ENCODE data around the gene PARVG. TPM values are rescaled to one million over a fixed set of nuclear protein-coding genes. Genes with fewer than 3 reads are reported as not detected.

PARVG gene
- total and polyA plus RNA-seq, 3 experiments from 2014 or later = 56.0 to 94.4 (median 57.4) TPM

DNA sequence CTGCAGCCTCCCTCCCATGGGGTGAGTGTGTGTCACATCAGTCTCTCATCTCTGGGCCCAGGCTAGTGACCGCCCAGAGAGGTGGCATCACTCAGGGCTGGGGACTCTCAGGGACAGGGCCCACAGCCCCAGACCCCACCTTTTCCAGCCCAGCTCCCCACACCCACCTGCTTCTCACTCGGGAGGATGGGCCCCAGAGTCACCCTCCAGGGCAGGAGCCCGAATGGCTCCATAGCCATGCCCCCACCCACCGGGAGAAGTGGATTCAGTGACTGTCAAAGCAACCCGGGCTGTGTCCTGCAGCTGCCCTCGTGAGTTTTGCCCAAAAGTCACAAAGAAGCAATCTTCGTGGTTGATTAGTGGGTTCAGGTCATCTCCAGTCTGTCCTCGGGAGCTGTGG is 26.0 kb downstream of the PARVG start:
- H3K27ac Mint-ChIP-seq = no peak overlapping the region
- peaks cover 20 to 62% (median 23%) of the 10 kb centered on the region in 3 donors for H3K36me3 Mint-ChIP-seq
- no peak overlapping the region for H3K4me3 Mint-ChIP-seq
- H3K4me3 ChIP-seq (ENCODE audit: low read length) = no peak overlapping the region
- no peaks in the 10 kb centered on the region for H3K4me1 ChIP-seq (ENCODE audit: insufficient read depth, low read length)
- peaks cover 18 to 25% (median 19%) of the 10 kb centered on the region in 3 donors for H3K4me1 Mint-ChIP-seq
- no peak overlapping the region for H3K27ac ChIP-seq (ENCODE audit: low read depth, low read length)
- H3K27me3 Mint-ChIP-seq = no peaks in the 10 kb centered on the region
- no peaks in the 10 kb centered on the region for H3K27me3 ChIP-seq (ENCODE audit: insufficient read depth, low read length, poor library complexity, severe bottlenecking)
- H3K9me3 Mint-ChIP-seq = peaks cover 5 to 12% (median 9%) of the 10 kb centered on the region in 5 donors
- ChIA-PET CTCF (no interaction called here), POLR2A (no interaction called here)
- peaks cover 4% of the 10 kb centered on the region for H3K36me3 ChIP-seq (ENCODE audit: insufficient read depth, low read length)
- DNase-seq = no peak
- H3K9me3 ChIP-seq (ENCODE audit: low read length) = peaks cover 4% of the 10 kb centered on the region

GRCh38 chr22:44207173-44207980 is 26.7 kb downstream of the PARVG start:
- Histone ChIP-seq H3K4me3 (ENCODE audit: low read length) (no peak overlapping the region), H3K4me1 (ENCODE audit: insufficient read depth, low read length) (no peaks in the 10 kb centered on the region), H3K27me3 (ENCODE audit: insufficient read depth, low read length, poor library complexity, severe bottlenecking) (no peaks in the 10 kb centered on the region), H3K36me3 (ENCODE audit: insufficient read depth, low read length) (peaks cover 4% of the 10 kb centered on the region), H3K27ac (ENCODE audit: low read depth, low read length) (no peak overlapping the region), H3K9me3 (ENCODE audit: low read length) (peaks cover 4% of the 10 kb centered on the region)
- Mint-ChIP-seq H3K9me3 (peaks cover 5 to 12% (median 9%) of the 10 kb centered on the region in 5 donors), H3K4me3 (no peak overlapping the region), H3K27ac (peak overlapping the region in 2 of 8 donors; percentile 46 to 86), H3K4me1 (peaks cover 16 to 25% (median 19%) of the 10 kb centered on the region in 3 donors), H3K27me3 (no peaks in the 10 kb centered on the region), H3K36me3 (peaks cover 22 to 55% (median 22%) of the 10 kb centered on the region in 3 donors)
- POLR2A ChIA-PET = no interaction called here
- CTCF ChIA-PET = no interaction called here
- no peak for DNase-seq

GRCh38 chr22:44207981-44208317 is 27.2 kb downstream of the PARVG start:
- POLR2A ChIA-PET = no interaction called here
- peaks cover 17 to 49% (median 22%) of the 10 kb centered on the region in 3 donors for H3K36me3 Mint-ChIP-seq
- no peak for DNase-seq
- Histone ChIP-seq H3K27ac (ENCODE audit: low read depth, low read length) (no peak overlapping the region), H3K9me3 (ENCODE audit: low read length) (peaks cover 4% of the 10 kb centered on the region), H3K4me3 (ENCODE audit: low read length) (no peak overlapping the region), H3K27me3 (ENCODE audit: insufficient read depth, low read length, poor library complexity, severe bottlenecking) (no peaks in the 10 kb centered on the region), H3K36me3 (ENCODE audit: insufficient read depth, low read length) (peaks cover 4% of the 10 kb centered on the region), H3K4me1 (ENCODE audit: insufficient read depth, low read length) (no peaks in the 10 kb centered on the region)
- CTCF ChIA-PET = no interaction called here
- H3K4me1 Mint-ChIP-seq = peaks cover 14 to 20% (median 19%) of the 10 kb centered on the region in 3 donors
- peak overlapping the region in 7 of 8 donors; percentile 20 to 89 (median 46) for H3K27ac Mint-ChIP-seq
- H3K9me3 Mint-ChIP-seq = peaks cover 5 to 12% (median 9%) of the 10 kb centered on the region in 5 donors
- no peak overlapping the region for H3K4me3 Mint-ChIP-seq
- no peaks in the 10 kb centered on the region for H3K27me3 Mint-ChIP-seq

- peaks cover 4% of the 10 kb centered on the region for H3K36me3 ChIP-seq (ENCODE audit: insufficient read depth, low read length)
Measured at GRCh38 chr22:44209343-44209742, 28.6 kb downstream of the PARVG start.

DNA sequence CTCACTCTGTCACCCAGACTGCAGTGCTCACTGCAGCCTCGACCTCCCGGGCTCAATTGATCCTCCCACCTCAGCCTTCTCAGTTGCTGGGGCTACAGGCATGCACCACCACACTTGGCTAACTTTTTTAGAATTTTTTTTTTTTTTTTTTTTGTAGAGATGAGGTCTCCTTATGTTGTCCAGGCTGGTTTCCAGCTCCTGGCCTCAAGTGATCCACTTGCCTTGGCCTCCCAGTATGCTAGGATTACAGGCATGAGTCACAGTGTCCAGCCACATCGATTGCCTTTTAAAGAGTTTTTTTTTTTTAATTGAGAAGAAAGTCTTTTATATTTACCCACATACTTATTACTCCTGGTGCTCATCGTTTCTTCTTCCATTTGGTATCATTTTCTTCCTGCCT is 30.0 kb downstream of the PARVG start:
- ChIA-PET CTCF (interaction anchor here (0.9 kb wide), 1 partner anchor 11 kb away, joined by 3 read pairs; no protein-coding TSS in a partner anchor), POLR2A (no interaction called here)

More at GRCh38 chr22:44209343-44209742, 28.6 kb downstream of the PARVG start:
- Mint-ChIP-seq H3K27me3 (no peaks in the 10 kb centered on the region), H3K4me3 (no peak overlapping the region), H3K36me3 (peaks cover 13 to 37% (median 22%) of the 10 kb centered on the region in 3 donors), H3K9me3 (peaks cover 5 to 12% (median 9%) of the 10 kb centered on the region in 5 donors), H3K27ac (peak overlapping the region in 3 of 8 donors; percentile 9 to 15 (median 12)), H3K4me1 (peaks cover 14 to 19% (median 18%) of the 10 kb centered on the region in 3 donors)
- DNase-seq = no peak
- H3K4me3 ChIP-seq (ENCODE audit: low read length) = no peak overlapping the region
- POLR2A ChIA-PET = no interaction called here
- CTCF ChIA-PET = no interaction called here
- H3K9me3 ChIP-seq (ENCODE audit: low read length) = peaks cover 4% of the 10 kb centered on the region
- no peaks in the 10 kb centered on the region for H3K27me3 ChIP-seq (ENCODE audit: insufficient read depth, low read length, poor library complexity, severe bottlenecking)
- no peaks in the 10 kb centered on the region for H3K4me1 ChIP-seq (ENCODE audit: insufficient read depth, low read length)
- no peak overlapping the region for H3K27ac ChIP-seq (ENCODE audit: low read depth, low read length)

DNA sequence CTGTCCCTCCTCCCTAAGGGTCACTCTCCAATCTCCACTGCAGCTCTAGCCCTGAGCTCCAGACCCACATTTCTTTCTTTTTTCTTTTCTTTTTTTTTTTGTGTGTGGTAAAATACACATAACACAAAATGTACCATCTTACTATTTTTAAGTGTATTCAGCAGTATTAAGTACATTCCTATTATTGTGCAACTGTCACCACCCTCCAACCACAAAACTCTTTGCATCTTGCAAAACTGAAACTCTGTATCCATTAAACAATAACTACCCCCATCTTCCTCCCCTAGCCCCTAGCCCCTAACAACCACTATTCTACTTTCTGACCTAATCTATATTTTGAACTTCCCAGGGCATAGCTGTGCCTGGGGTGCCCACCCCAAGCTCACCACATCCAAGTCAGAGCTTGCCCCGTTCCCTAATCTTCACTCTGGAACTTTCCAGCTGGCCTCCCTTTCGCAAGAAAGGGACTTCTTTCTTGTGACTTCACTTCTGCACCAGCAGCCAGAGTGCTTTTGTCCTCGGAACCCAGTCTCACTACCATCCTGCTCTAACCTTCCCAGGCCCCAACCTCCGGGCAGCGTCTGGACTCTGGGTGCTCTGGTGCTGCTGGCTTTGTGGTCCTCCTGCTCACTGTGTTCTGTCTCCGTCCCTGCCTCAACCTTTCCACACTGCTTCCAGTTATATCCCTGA is 30.7 kb downstream of the PARVG start:
- Histone ChIP-seq H3K9me3 (ENCODE audit: low read length) (peaks cover 4% of the 10 kb centered on the region), H3K4me1 (ENCODE audit: insufficient read depth, low read length) (no peaks in the 10 kb centered on the region), H3K36me3 (ENCODE audit: insufficient read depth, low read length) (no peaks in the 10 kb centered on the region), H3K4me3 (ENCODE audit: low read length) (no peak overlapping the region), H3K27ac (ENCODE audit: low read depth, low read length) (no peak overlapping the region), H3K27me3 (ENCODE audit: insufficient read depth, low read length, poor library complexity, severe bottlenecking) (no peaks in the 10 kb centered on the region)
- Mint-ChIP-seq H3K4me1 (peaks cover 13 to 18% (median 14%) of the 10 kb centered on the region in 3 donors), H3K27ac (peak overlapping the region in 5 of 8 donors; percentile 18 to 73 (median 52)), H3K9me3 (peaks cover 5 to 12% (median 10%) of the 10 kb centered on the region in 5 donors), H3K36me3 (peaks cover 13 to 23% (median 22%) of the 10 kb centered on the region in 3 donors), H3K4me3 (no peak overlapping the region), H3K27me3 (no peaks in the 10 kb centered on the region)
- no peak for DNase-seq
- CTCF ChIA-PET = interaction anchor here (0.9 kb wide), 1 partner anchor 11 kb away, joined by 3 read pairs; no protein-coding TSS in a partner anchor
- POLR2A ChIA-PET = no interaction called here

More for the DNA sequence above, 30.0 kb downstream of the PARVG start:
- no peaks in the 10 kb centered on the region for H3K36me3 ChIP-seq (ENCODE audit: insufficient read depth, low read length)
- H3K27ac Mint-ChIP-seq = peak overlapping the region in 2 of 8 donors; percentile 4 to 35
- H3K4me3 Mint-ChIP-seq = no peak overlapping the region
- no peak for DNase-seq
- H3K9me3 ChIP-seq (ENCODE audit: low read length) = peaks cover 4% of the 10 kb centered on the region
- no peaks in the 10 kb centered on the region for H3K27me3 Mint-ChIP-seq
- peaks cover 13 to 28% (median 22%) of the 10 kb centered on the region in 3 donors for H3K36me3 Mint-ChIP-seq
- no peak overlapping the region for H3K27ac ChIP-seq (ENCODE audit: low read depth, low read length)
- no peaks in the 10 kb centered on the region for H3K27me3 ChIP-seq (ENCODE audit: insufficient read depth, low read length, poor library complexity, severe bottlenecking)
- peaks cover 13 to 18% (median 14%) of the 10 kb centered on the region in 3 donors for H3K4me1 Mint-ChIP-seq
- peaks cover 5 to 12% (median 9%) of the 10 kb centered on the region in 5 donors for H3K9me3 Mint-ChIP-seq
- H3K4me1 ChIP-seq (ENCODE audit: insufficient read depth, low read length) = no peaks in the 10 kb centered on the region
- no peak overlapping the region for H3K4me3 ChIP-seq (ENCODE audit: low read length)

DNA sequence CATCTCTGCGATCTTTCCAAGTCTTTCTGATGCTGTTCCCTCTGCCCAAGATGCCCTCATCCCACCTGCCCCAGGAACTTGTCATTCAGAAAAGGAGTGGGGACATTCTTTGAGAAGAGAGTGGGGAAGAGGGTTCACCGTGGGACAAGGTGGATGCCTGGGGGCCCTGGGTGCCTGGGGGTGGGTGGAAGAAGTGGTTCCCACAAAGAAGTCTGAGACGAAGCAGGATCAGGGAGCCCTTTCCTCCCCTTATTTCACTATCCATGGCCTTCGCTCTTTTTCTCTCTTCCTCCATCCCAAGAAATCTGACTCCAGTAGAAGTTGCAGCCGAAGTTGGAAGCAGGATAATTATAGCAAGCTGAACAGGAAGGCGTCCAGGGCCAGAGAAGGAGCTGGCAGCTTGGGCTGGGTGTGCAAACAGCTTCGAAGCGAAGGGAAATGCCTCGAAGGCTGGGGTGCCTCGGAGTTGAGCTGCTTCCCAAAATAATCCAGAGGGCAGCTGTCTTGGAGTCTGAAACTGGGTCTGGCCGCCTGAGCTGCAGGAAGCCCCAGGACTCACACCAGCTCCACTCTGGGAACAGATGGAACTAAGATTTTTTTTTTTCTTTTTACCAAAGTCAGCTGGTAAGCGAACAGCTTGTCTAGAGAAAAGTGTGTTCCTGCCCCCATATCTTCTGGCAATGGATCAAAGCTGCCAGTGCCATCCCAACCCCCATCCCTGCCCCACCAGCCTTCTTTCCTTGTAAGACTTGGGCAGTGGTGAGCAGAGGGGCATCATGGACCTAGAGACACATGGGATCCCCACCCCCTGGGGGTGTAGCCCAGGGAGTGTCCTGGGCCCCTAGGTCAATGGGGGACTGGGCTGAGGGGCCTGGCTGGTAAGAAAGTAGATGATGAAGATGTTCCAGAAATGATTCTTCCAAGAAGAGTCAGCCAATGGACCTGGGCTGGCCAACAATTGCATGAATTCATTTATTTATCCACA is 31.5 kb downstream of the PARVG start:
- H3K4me1 ChIP-seq (ENCODE audit: insufficient read depth, low read length) = no peaks in the 10 kb centered on the region
- CTCF ChIA-PET = no interaction called here
- Mint-ChIP-seq H3K4me1 (peaks cover 10 to 18% (median 12%) of the 10 kb centered on the region in 3 donors), H3K9me3 (peaks cover 5 to 12% (median 10%) of the 10 kb centered on the region in 5 donors), H3K4me3 (no peak overlapping the region), H3K27ac (peak overlapping the region in 4 of 8 donors; percentile 1 to 53 (median 21)), H3K36me3 (peaks cover 13 to 22% (median 20%) of the 10 kb centered on the region in 3 donors), H3K27me3 (no peaks in the 10 kb centered on the region)
- POLR2A ChIA-PET = no interaction called here
- H3K27ac ChIP-seq (ENCODE audit: low read depth, low read length) = no peak overlapping the region
- H3K27me3 ChIP-seq (ENCODE audit: insufficient read depth, low read length, poor library complexity, severe bottlenecking) = no peaks in the 10 kb centered on the region
- no peak for DNase-seq
- peaks cover 4% of the 10 kb centered on the region for H3K9me3 ChIP-seq (ENCODE audit: low read length)
- H3K36me3 ChIP-seq (ENCODE audit: insufficient read depth, low read length) = no peaks in the 10 kb centered on the region
- H3K4me3 ChIP-seq (ENCODE audit: low read length) = no peak overlapping the region

Measured in CD8-positive, alpha-beta memory T cell (primary cell).